K562 (cell line): ENCODE measurements around the gene TMEM184A. TPM values are rescaled to one million over a fixed set of nuclear protein-coding genes. Genes with fewer than 3 reads are reported as not detected.

Source experiments
- ATF1 ChIP-seq, 2 experiments: fragments of 450-650 bp in 1 of 2; IDR thresholded peaks; 2 replicates each; pipeline ENCODE4 v1.6.1; 2016; ENCODE audit warnings: missing compliant biosample characterization in 1 of 2, missing genetic modification characterization in 1 of 2
- BRCA1 ChIP-seq, 2 experiments: fragments of 450-650 bp in 1 of 2; sonication (generic) in 1 of 2; formaldehyde crosslinking in 1 of 2; IDR thresholded peaks; 2 replicates each; pipeline versions ENCODE4 v1.5.0 to v1.6.1; 2017 to 2020; ENCODE audit warnings: mild to moderate bottlenecking in 1 of 2, missing genetic modification reagents in 1 of 2
- HIVEP1 ChIP-seq: fragments of 250-450 bp; sonication (Bioruptor Pico); IDR thresholded peaks from 2 replicates; pipeline ENCODE4 v1.4.0; 2020; ENCODE audit warnings: mild to moderate bottlenecking
- MCM7 ChIP-seq, 2 experiments: fragments of 450-650 bp; IDR thresholded peaks; 2 replicates each; pipeline ENCODE4 v1.6.1; 2016 to 2018
- NR2C2 ChIP-seq, 2 experiments: fragments of 200-800 bp in 1 of 2; sonication (Bioruptor generic) in 1 of 2; sonication (generic) in 1 of 2; formaldehyde crosslinking in 1 of 2; IDR thresholded peaks; 2 replicates each; pipeline versions ENCODE4 v1.6.1 to v1.8.0; 2016 to 2022; ENCODE audit warnings: mild to moderate bottlenecking in 1 of 2, missing compliant biosample characterization in 1 of 2, missing genetic modification characterization in 1 of 2, missing genetic modification reagents in 1 of 2
- PHF21A ChIP-seq: fragments of 450-650 bp; IDR thresholded peaks from 2 replicates; pipeline ENCODE4 v1.6.1; 2017; ENCODE audit warnings: low read depth, borderline replicate concordance
- PRDM10 ChIP-seq: fragments of 450-650 bp; IDR thresholded peaks from 2 replicates; pipeline ENCODE4 v1.6.1; 2018; ENCODE audit not compliant: partially characterized antibody
- TGIF2 ChIP-seq: sonication (generic); formaldehyde crosslinking; IDR thresholded peaks from 2 replicates; pipeline ENCODE4 v1.8.1; 2022; ENCODE audit warnings: mild to moderate bottlenecking, missing genetic modification reagents, moderate library complexity
- THAP12 ChIP-seq: fragments of 250-450 bp; sonication (Bioruptor Pico); IDR thresholded peaks from 2 replicates; pipeline ENCODE4 v1.9.0; 2021; ENCODE audit warnings: mild to moderate bottlenecking, inconsistent platforms
- UBTF ChIP-seq, 2 experiments: IDR thresholded peaks; 2 replicates each; pipeline ENCODE4 v1.6.1; 2012; ENCODE audit warnings: improper control_type of control experiment in 2 of 2, low read depth in 2 of 2, low read length in 2 of 2, borderline replicate concordance in 1 of 2
- ZBTB34 ChIP-seq: fragments of 250-450 bp; sonication (Bioruptor Pico); IDR thresholded peaks from 2 replicates; pipeline ENCODE4 v1.8.0; 2021; ENCODE audit warnings: mild to moderate bottlenecking, moderate library complexity
- ZNF347 ChIP-seq: fragments of 450-650 bp; formaldehyde crosslinking; IDR thresholded peaks from 2 replicates; pipeline ENCODE4 v1.4.0; 2020; ENCODE audit warnings: low read depth, mild to moderate bottlenecking, moderate library complexity
- polyA plus RNA-seq, 8 experiments: library from polyadenylated mRNA; depleted of rRNA in 4 of 8; stranded (reverse) in 5 of 8; unstranded in 3 of 8; fragments of >200 nt; fragmentation: Nextera tagmentation in 2 of 8; fragmentation: Illumina TruSeq in 1 of 8; extraction: Ambion mirVana in 2 of 8; extraction: Trizol in 1 of 8; gene quantifications; 2 replicates each; pipeline versions ENCODE4 v1.2.1 to v1.2.3, GENCODE V29; 2011 to 2014; ENCODE audit warnings: inconsistent platforms in 1 of 8, missing spikeins in 1 of 8
- total RNA-seq, 7 experiments: library from RNA; depleted of rRNA in 6 of 7; stranded (reverse); fragments of >200 nt in 6 of 7; fragmentation: Illumina TruSeq in 2 of 7; extraction: Trizol in 2 of 7; gene quantifications; 2 replicates each; pipeline versions ENCODE4 v1.2.1 to v1.2.3, GENCODE V29; 2011 to 2021; ENCODE audit warnings: low replicate concordance in 1 of 7

TMEM184A gene
- total and polyA plus RNA-seq, 9 of the 15 experiments (the other 6 are each of a cell fraction or from before 2014, with no cell fraction given), result 0.10 to 0.18 (median 0.11) TPM; not detected in 6

GRCh38 chr7:1572111-1572822 is 16.3 kb upstream of the TMEM184A start (continued):
- TF ChIP-seq UBTF (IDR thresholded peaks at IDR 0.05; ENCODE audit: borderline replicate concordance in 1 of 2, low read depth in 2 of 2, low read length in 2 of 2) (no peak), PHF21A (no peak), NR2C2 (CRISPR knock-in tag; IDR thresholded peaks at IDR 0.05) (no peak), NR2C2 (tag; IDR thresholded peaks at IDR 0.05) (peak; percentile 51), THAP12 (CRISPR knock-in tag) (no peak), ZBTB34 (CRISPR knock-in tag) (no peak), PRDM10 (no peak), MCM7 (IDR thresholded peaks at IDR 0.05) (no peak), HIVEP1 (CRISPR knock-in tag) (0 out of 2 replicates have a peak, but pooled peaks have one; percentile 46), ATF1 (CRISPR knock-in tag; IDR thresholded peaks at IDR 0.05) (no peak), ATF1 (tag; IDR thresholded peaks at IDR 0.05) (peak; percentile 40; the same call in 1 of the 2 replicates), TGIF2 (CRISPR knock-in tag) (no peak), ZNF347 (CRISPR knock-in tag) (no peak), BRCA1 (IDR thresholded peaks at IDR 0.05) (no peak), BRCA1 (CRISPR knock-in tag; IDR thresholded peaks at IDR 0.05) (no peak)
